Stimulated activated CD8-positive, alpha-beta memory T cell treated with anti-CD3 and anti-CD28 coated beads, Interleukin-12 subunit alpha, Interleukin-12 subunit beta, amount 100 ng/mL, for 1 hour (primary cell): ENCODE data around the gene TSPEAR.
"Not testable (repeated sequence)": the region's sequence is repeated elsewhere in the genome, so short reads cannot be mapped to it uniquely, and the experiment has no call there.

ENCODE experiments used
- DNase-seq: peaks from one replicate; pipeline ENCODE4 v3.0.0-alpha.2; 2020; ENCODE audit warnings: low read depth

Gene TSPEAR

DNA sequence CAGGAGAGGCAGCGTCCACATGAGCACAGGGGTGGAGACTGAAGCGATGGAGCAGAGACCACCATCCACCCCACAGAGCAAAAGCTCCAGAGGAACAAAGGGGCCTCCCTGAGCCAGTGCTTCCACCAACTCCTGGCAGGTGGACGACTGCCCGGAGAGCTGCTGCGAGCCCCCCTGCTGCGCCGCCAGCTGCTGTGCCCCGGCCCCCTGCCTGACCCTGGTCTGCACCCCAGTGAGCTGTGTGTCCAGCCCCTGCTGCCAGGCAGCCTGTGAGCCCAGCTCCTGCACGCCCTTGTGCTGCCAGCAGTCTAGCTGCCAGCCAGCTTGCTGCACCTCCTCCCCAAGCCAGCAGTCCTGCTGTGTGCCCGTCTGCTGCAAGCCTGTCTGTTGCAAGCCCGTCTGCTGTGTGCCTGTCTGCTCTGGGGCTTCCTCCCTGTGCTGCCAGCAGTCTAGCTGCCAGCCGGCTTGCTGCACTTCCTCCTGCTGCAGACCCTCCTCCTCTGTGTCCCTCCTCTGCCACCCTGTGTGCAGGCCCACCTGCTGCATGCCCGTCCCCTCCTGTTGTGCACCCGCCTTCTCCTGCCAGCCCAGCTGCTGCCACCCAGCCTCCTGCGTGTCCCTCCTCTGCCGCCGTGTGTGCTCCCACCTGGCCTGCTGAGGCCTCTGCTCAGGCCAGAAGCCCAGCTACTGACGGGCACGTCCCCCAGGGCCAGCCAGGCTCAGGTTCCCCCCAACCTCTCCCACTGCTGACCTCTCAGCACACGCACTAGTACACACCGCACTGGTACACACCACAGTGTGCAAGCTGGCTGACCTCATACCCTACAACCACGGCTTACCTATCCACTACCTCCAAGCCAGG is 9.0 kb downstream of the TSPEAR start:
- no peak for DNase-seq

DNA sequence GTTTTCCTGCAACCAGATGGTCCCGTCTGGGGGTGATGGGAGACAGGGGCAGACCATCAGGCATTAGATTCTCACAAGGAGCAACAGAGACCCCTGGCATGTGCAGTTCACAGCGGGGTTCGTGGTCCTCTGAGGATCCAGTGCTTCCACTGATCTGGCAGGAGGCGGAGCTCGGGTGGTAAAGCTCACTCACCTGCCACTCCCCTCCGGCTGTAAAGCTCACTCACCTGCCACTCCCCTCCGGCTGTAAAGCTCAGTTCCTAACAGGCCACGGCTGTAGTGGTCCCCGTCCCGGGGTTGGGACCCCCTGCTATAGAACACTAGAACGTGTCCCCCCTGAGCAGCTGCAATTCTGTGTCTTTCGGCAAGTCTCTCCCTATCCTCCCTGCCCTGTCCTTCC is 9.8 kb downstream of the TSPEAR start:
- DNase-seq, result no peak

DNA sequence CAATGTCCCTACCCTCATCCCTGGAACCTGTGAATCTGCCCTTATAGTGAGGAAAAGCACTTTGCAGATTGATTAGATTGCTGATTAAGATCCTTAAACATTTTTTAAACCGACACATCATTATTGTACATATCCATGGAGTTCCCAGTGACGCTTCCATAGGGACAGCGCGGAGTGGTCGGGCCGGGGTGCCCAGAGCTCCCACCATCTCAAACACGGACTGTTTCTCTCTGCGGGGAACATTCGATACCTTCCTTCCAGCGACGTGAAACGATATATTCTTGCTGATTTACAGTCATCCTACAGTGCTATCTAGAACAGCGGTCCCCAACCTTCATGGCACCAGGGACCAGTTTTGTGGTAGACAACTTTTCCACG is 10.4 kb downstream of the TSPEAR start:
- no peak for DNase-seq

DNA sequence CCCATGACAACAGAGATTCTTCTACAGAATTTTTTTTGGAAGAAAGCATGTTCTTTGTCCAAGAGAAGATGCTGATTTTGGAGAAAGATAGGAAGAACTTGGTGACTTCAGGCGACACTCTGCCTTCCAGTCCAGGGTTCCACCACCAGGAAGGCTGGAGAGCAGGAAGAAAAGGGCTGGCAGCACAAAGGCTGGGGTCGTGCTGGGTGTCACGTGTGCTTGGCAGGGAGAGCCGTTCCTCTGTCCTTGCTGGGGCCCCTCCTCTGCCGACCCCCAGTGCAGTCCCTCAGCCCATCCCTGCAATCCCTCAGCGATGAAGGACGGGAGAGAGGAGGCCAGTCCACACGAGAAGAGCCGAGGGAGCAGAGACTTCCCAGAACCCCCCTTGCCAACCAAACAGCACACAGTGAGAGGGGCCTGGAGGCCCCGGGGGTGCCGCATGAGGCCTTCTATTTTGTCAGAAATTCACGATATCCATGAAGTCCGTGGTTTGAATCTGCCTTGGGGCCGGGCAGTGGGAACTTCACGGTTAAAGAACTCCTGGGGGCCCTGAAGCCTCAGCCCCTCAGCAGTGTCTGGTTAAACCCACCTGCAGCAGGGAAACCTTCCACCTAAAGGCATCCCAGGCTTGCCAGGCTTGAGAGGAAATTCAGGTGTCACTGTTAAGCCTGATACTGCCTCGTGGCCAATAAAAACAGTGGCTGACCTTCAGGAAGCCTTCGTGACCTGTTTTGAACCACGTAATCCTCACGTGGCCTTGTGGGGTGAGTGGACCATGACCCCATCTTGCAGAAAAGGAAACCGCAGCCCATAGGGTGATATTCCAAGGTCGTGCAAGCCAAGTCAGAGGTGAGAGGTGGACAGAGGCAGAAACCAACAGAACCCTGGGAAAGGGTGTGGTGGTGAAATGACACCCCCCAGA is 11.0 kb downstream of the TSPEAR start:
- DNase-seq, result no peak

DNA sequence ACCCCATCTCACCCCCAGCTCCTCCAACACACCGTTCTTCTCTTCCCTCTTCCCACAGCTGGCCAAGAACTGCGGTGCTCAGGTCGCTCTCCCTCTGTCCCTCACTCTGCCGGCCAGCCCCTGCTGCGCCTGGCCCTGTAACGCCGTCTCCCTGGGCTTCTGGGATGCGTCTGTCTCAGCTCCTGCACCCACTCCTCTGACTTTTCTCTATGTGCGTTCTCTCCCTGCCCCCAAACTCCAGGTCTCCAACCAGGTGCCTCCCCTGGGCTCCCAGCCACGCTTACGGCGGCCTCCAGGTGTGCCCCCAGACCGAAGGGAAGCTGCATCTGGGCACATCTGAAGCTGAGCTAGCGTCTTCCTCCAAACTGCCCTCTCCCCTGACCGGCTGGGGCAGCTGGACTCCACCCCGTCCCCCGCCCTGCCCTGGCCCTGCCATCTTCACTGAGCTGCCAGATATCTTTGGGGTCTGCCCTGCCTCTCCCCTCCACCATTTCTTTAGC is 11.8 kb downstream of the TSPEAR start:
- DNase-seq, result no peak

DNA sequence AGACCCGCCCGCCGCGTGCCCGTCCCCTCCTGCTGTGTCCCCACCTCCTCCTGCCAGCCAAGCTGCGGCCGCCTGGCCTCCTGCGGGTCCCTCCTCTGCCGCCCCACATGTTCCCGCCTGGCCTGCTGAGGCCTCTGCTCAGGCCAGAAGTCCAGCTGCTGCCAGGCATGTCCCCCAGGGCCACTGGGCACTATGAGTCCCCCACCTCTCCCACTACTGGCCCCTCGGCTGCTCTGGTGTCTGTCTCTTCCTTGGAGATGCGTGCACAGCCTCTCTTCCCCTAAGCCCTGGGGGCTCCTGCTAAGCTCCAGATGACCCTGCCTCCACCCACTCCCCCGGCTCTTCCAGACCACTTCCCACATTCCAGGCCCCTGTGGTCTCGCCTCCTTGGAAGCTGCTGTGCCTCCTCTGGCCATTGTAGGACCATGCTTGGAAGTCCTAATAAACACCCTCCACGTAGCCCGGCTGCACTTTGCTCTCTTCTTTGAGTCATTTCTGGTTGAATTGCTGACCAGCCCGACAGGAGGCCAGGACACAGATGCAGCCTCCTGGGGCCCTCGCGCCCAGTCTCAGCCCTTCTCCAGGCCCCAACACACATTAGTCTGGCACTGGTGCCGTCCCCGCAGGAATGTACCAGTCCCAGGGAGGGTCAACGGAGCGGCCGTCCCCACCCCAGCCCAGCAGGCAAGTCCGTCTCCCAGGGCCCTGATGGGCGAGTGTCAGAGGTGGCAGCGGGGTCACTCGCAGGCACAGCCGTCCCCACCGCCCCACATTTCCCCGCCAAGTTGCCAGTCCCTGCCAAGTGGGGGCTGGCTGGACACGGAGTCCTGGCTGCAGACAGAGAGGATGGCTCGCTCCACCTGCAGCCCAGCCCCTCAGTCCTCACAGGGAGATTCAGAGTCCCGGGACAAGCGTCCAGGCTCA is 13.3 kb downstream of the TSPEAR start:
- no peak for DNase-seq

DNA sequence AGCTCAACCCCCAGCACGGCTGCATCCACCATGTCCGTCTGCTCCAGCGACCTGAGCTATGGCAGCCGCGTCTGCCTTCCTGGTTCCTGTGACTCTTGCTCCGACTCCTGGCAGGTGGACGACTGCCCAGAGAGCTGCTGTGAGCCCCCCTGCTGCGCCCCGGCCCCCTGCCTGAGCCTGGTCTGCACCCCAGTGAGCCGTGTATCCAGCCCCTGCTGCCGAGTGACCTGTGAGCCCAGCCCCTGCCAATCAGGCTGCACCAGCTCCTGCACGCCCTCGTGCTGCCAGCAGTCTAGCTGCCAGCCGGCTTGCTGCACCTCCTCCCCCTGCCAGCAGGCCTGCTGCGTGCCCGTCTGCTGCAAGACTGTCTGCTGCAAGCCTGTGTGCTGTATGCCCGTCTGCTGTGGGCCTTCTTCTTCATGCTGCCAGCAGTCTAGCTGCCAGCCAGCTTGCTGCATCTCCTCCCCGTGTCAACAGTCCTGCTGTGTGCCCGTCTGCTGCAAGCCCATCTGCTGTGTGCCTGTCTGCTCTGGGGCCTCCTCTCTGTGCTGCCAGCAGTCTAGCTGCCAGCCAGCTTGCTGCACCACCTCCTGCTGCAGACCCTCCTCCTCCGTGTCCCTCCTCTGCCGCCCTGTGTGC is 14.1 kb downstream of the TSPEAR start, which contains the start of gene KRTAP10-12:
Gene KRTAP10-12, plus strand, starts transcription at position 1 of the 639 bp plus-strand sequence. Its CDS starts 30 bp downstream, at position 31.
- DNase-seq, result not testable (repeated sequence)

DNA sequence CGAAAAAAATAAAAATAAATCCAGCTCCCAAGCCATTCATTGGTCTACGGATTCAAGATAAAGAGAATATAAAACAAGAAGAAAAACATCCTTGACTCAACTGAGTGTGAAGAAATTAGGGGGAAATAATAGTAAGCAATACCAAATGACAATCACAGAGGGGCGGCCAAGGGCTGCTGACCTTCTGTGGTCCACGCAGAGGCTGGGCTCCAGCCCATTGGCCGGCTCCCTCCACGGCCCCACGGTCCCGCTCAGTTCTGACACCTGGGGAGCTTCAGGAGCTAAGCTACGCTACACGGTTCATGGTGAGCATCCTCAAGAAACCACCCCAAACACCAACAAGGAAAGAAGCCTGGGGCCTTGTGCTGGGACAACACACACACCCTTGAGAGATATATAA is 14.8 kb downstream of the TSPEAR start:
- no peak for DNase-seq

DNA sequence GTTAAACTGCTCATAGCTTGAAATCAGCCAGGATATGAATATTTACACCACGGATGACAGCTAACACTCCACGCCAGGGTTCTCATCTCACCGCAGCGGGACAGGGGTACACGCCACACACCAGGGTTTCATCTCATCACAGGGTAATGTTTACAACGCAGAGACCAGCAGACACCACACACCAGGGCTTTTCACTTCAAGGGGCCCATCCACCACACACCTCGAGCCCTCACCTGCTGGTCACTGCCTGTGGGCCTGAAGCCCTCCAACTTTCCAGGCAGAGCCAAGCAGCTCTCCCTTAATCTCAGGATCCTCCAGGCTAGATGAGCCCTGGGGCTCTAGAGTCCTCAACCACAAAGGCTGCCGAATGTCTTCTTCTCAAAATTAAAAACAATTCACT is 15.7 kb downstream of the TSPEAR start:
- DNase-seq, result no peak

DNA sequence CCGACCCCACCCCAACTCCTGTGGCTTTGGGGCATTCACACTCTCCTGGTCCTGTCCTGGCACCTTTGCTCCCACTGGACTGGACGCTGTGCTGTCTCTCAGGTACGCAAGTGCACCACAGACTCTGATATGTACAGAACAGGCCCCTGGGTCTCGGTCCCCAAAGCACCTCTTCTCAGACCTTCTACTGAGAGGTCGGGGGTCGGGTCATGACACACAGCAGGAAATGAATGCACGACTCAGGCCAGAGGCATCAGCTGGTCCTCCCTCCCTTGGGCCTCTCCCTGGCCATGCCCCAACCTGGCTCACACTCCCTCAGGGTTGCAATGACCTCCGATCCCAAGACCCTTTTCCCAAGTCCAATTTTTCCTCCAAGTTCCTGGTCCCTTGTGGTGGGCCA is 16.2 kb downstream of the TSPEAR start:
- DNase-seq, result no peak

DNA sequence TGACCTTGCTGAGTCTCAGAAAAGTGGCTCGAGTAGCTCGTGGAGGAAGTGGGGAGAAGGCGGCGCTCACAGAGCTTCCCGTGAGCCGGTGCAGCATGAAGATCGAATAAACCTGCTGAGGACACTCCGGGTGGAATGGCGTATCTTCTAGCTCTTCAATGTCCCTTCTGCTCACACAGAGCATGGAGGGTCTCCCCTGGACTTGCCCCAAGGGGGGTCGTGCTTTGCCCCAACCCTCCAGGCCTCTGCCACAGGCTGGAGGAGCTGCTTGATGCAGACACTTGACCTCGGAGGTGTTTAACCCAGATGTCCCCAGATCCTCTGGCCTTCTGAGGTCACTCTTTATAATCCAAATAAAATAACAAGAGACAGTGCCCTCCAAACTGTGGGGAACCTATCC is 16.6 kb downstream of the TSPEAR start:
- DNase-seq, result no peak

DNA sequence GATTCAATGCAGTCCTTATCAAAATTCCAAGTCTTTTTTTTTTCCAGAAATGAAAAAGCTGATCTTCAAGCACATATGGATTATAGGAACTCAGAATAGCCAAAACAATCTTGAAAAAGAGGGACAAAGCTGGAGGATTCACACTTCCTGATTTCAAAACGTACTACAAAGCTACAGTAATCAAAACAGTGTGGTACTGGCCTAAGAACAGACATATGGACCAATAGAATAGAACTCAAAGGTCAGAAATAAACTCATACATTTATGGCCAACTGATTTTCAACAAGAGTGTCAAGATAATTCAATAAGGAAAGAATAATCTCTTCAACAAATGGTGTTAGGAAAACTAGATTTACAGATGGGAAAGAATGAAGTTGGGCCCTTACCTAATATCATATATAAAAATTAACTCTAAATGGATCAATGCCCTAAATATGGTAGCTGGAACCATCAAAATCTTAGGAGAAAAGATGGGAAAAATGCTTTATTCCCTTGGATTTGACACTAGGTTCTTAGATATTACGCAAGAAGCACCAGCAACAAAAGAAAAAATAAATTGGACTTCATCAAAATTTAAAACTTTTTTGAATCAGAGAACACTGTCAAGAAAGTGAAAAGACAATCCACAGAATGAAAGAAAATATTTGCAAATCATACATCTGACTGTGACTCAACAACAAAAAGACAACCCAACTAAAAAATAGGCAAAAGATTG is 18.4 kb downstream of the TSPEAR start:
- DNase-seq, result no peak

DNA sequence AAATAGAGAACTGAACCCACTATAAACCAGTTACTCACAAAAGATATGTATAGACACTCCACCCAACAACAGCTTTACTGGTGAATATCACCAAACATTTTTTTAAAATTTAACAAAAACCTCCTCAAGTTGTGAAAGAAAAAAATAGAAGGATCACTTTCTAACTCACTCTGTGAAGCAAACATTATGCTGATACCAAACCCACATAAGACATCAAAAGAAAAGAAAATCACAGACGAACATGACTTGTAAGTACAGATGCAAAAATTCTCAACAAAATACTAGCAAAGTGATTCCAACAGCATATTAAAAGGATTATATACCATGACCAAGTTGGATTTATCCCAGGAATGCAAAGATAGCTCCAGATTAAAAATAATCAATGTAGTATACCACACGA is 19.7 kb downstream of the TSPEAR start:
- no peak for DNase-seq

DNA sequence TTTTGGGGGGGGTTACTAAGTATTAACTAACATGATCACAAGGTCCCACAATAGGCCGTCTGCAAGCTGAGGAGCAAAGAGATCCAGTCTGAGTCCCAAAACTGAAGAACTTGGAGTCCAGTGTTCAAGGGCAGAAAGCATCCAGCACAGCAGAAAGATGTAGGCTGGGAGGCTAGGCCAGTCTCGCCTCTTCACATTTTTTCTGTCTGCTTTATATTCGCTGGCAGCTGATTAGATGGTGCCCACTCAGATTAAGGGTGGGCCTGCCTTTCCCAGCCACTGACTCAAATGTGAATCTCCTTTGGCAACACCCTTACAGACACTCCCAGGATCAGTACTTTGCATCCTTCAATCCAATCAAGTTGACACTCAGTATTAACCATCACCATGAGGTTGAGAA is 21.6 kb downstream of the TSPEAR start:
- DNase-seq, result not testable (repeated sequence)

DNA sequence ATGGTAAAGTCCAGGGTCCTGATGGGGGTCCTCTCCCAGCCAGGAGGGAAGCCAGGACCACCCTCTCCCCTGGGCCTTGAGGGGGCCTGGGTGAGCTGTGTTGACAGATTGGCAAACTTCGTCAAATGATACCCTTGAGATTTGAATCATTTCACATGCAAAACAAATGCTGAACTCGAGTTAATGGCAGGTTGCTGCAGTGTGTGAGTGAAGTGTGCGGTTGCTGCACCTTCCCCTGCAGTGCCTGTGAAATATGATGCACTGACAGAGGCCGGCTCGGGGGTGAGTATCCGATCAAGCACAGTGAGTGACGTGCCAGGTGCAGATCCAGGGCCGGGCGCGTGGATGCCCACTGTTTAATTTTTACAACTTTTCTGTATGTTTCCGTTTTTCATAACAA is 23.7 kb downstream of the TSPEAR start:
- no peak for DNase-seq

DNA sequence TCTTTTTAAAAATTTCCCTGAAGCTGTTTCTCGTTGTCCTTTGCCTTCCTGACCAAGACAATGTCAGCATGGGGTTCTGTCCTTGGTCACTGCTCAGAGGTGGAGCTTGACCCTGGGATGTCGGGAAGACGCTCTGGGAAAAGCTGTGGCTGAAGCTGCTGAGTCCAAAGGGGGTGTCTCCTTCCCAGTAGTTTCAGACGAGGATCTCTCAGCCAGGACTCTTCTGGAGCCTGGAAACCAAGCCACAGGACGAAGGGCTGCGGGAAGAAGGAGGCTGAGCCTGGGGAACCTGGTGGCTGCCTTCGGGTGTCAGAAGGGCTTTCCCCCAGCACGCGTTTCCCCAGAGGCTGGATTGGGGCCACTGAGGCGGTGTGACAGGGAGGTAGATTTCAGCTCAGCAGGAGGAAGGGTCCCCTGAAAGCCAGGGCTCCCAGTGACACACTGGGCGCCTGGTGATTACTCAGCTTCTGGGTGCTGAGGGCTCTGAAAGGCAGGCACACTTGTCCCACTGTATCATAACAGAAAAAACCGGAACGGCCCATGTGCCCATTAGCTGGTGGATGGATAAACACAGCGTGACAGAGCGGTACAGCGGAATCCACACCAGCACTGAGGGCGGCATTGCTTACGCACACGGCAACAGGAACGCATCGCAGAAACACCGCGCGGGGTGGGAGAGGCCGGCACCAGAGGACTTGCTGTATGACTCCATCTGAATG is 24.4 kb downstream of the TSPEAR start:
- DNase-seq, result no peak

DNA sequence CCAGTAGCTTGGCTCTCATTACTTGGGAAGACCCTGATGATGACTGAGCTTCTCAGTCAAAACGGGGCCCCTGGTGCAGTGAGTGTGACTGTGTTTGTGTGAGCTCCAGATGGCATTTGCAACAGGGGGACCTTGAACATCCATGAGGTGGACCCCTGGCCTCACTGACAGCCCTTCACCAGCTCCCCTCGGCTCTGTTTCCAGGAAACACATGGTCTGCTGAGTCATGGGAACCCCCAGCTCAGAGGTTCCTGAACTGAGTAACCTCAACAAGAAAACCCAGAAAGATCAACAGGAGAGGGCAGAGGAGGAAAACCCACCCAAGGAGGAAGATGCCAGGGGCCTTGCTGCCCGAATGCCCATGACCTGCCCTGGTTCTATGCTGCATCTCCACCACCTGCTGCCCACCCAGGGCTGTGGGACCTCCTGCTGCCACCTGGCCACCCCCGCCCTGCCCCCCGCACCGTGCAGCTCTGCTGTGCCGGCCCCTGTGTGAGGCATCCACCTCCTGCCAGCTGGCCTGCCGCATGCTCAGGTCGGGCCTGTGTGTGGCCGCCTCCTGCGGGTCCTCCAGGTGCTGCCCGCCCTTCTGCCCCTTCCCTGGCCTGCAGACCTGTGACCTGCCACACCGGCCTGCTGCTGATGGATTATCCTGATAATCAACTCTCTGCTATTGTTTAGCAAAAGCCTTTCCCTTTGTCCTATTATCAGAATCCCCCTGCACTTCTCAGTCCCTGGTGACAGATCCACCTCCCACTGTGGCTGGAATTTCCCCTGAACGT is 25.2 kb downstream of the TSPEAR start:
- DNase-seq, result no peak

DNA sequence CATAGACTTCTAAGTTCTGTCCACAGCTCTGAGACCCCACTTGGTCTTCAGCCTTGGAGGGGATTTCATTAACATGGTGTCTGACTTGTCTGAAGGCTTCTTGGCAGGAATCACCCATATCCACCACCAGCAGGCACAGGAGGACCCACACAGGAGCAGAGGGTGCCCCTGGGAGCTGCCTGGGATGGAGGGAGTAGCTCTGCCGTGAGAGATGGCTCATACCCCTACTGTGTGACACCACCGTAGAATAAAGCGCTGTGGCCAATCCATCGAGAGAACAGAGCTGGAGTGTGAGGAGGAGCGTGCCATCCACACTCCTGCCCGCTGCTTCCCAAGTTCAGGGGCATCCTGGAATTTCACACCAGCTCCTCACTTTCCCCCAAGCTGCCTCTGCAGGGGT is 26.3 kb downstream of the TSPEAR start:
- not testable (repeated sequence) for DNase-seq

DNA sequence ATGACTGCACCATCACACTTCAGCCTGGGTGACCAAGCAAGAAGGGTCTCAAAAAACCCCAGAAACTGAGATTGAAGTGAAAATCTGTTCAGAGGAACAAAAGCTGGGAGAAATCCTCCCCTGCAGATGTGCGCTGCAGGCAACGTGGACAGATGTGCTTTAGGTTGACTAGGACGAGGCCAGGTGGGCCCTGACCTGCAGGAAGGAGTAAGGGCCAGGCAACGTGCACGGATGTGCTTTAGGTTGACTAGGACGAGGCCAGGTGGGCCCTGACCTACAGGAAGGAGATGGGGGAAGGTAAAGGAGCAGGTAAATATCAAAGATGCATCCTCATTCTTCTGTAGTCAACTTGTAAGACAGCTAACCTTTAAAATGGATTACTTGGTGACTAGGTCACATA is 26.9 kb downstream of the TSPEAR start:
- no peak for DNase-seq
